Measurements from ENCODE around the gene KLHL36. TPM values are rescaled to one million over a fixed set of nuclear protein-coding genes. Genes with fewer than 3 reads are reported as not detected.

The KLHL36 gene
- total RNA-seq, 1 donor from 2014 or later = 49.0 TPM

DNA sequence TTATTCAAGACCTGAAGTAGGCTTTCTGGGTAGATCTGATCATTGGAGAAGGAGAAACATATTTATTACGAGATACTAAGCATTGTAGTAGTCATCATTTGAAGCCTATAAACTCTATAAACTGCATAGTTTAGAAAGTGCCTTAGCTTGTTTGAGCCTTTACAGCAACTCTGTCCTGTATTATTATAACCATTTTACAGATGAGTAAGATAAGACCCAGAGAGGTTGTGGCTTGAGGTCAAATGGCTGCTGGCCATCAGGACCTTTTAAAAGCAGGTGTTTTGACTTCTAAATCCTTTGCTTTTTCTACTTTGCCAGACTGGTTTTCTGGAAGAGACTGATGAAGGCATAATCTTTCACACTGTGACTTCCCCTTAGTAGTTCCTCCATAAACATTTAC, 58.5 kb downstream of the KLHL36 start:
- H3K4me3 ChIP-seq (ENCODE audit: insufficient read depth, low read depth, low read length) = no peak overlapping the region
- Mint-ChIP-seq H3K27me3 (ENCODE audit: low read depth, unreplicated experiment) (no peaks in the 10 kb centered on the region), H3K9me3 (ENCODE audit: unreplicated experiment) (no peaks in the 10 kb centered on the region), H3K36me3 (ENCODE audit: low read depth, unreplicated experiment) (no peaks in the 10 kb centered on the region), H3K4me1 (ENCODE audit: low read depth, unreplicated experiment) (peaks cover 33% of the 10 kb centered on the region), H3K27ac (ENCODE audit: unreplicated experiment) (no peak overlapping the region), H3K4me3 (ENCODE audit: unreplicated experiment) (no peak overlapping the region)
- no peaks in the 10 kb centered on the region for H3K4me1 ChIP-seq (ENCODE audit: insufficient read depth, low read length)
- TF ChIP-seq EZH2 (IDR thresholded peaks at IDR 0.05; ENCODE audit: insufficient read depth, low read length) = no peak
- TF ChIP-seq, protein P1, sequence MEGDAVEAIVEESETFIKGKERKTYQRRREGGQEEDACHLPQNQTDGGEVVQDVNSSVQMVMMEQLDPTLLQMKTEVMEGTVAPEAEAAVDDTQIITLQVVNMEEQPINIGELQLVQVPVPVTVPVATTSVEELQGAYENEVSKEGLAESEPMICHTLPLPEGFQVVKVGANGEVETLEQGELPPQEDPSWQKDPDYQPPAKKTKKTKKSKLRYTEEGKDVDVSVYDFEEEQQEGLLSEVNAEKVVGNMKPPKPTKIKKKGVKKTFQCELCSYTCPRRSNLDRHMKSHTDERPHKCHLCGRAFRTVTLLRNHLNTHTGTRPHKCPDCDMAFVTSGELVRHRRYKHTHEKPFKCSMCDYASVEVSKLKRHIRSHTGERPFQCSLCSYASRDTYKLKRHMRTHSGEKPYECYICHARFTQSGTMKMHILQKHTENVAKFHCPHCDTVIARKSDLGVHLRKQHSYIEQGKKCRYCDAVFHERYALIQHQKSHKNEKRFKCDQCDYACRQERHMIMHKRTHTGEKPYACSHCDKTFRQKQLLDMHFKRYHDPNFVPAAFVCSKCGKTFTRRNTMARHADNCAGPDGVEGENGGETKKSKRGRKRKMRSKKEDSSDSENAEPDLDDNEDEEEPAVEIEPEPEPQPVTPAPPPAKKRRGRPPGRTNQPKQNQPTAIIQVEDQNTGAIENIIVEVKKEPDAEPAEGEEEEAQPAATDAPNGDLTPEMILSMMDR (IDR thresholded peaks at IDR 0.05; ENCODE audit: insufficient read depth, low read depth, low read length) = no peak
- no peak for FAIRE-seq
- H3K36me3 ChIP-seq (ENCODE audit: insufficient read depth, low read length) = no peaks in the 10 kb centered on the region
- H3K27me3 ChIP-seq (ENCODE audit: insufficient read depth, low read length) = no peaks in the 10 kb centered on the region
- peaks cover 98% of the 10 kb centered on the region for H3K79me2 ChIP-seq (ENCODE audit: insufficient read depth, low read length)
- no peaks in the 10 kb centered on the region for H3K9me3 ChIP-seq (ENCODE audit: insufficient read depth, low read depth, low read length)
- H4K20me1 ChIP-seq (ENCODE audit: insufficient read depth, low read length) = peaks cover 91% of the 10 kb centered on the region
- H3K4me2 ChIP-seq (ENCODE audit: low read length) = no peak overlapping the region
- no peak for DNase-seq (ENCODE audit: low read depth)
- H3K27ac ChIP-seq (ENCODE audit: low read depth, low read length) = no peak overlapping the region
- no peak overlapping the region for H2AFZ ChIP-seq (ENCODE audit: low read depth, low read length)
- H3K9ac ChIP-seq (ENCODE audit: low read length) = no peak overlapping the region

DNA sequence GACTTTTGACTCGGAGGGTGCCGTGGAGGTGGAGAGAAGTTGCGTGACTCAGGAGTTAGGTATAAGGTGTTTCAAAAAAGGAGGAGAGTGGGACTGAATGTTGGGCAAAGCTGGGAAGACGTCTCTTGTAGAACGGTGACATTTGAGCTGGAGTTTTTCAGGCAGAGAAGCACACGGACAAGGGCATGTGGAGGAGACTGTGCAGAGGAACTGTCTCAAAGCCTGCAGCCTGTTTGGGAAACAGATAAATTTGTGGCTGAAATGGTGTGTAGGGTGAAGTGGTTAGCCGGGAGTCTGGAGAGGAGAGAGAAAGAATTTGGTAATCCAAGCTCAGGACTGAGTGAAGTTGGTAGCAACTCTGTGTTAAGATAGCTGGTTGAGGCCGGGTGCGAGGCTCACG, 61.3 kb downstream of the KLHL36 start:
- FAIRE-seq = no peak
- Mint-ChIP-seq H3K4me3 (ENCODE audit: unreplicated experiment) (no peak overlapping the region), H3K27me3 (ENCODE audit: low read depth, unreplicated experiment) (no peaks in the 10 kb centered on the region), H3K9me3 (ENCODE audit: unreplicated experiment) (no peaks in the 10 kb centered on the region), H3K4me1 (ENCODE audit: low read depth, unreplicated experiment) (peaks cover 28% of the 10 kb centered on the region), H3K27ac (ENCODE audit: unreplicated experiment) (no peak overlapping the region), H3K36me3 (ENCODE audit: low read depth, unreplicated experiment) (no peaks in the 10 kb centered on the region)
- H4K20me1 ChIP-seq (ENCODE audit: insufficient read depth, low read length) = peaks cover 96% of the 10 kb centered on the region
- H3K4me1 ChIP-seq (ENCODE audit: insufficient read depth, low read length) = no peaks in the 10 kb centered on the region
- no peaks in the 10 kb centered on the region for H3K9me3 ChIP-seq (ENCODE audit: insufficient read depth, low read depth, low read length)
- no peak for TF ChIP-seq EZH2 (IDR thresholded peaks at IDR 0.05; ENCODE audit: insufficient read depth, low read length)
- TF ChIP-seq, protein P1 (IDR thresholded peaks at IDR 0.05; ENCODE audit: insufficient read depth, low read depth, low read length) = no peak
- DNase-seq (ENCODE audit: low read depth) = no peak
- no peak overlapping the region for H3K27ac ChIP-seq (ENCODE audit: low read depth, low read length)
- H3K4me3 ChIP-seq (ENCODE audit: insufficient read depth, low read depth, low read length) = no peak overlapping the region
- H3K36me3 ChIP-seq (ENCODE audit: insufficient read depth, low read length) = no peaks in the 10 kb centered on the region
- H3K79me2 ChIP-seq (ENCODE audit: insufficient read depth, low read length) = peaks cover 98% of the 10 kb centered on the region
- H3K4me2 ChIP-seq (ENCODE audit: low read length) = no peak overlapping the region
- H3K9ac ChIP-seq (ENCODE audit: low read length) = no peak overlapping the region
- no peaks in the 10 kb centered on the region for H3K27me3 ChIP-seq (ENCODE audit: insufficient read depth, low read length)
- no peak overlapping the region for H2AFZ ChIP-seq (ENCODE audit: low read depth, low read length)

GRCh38 chr16:84710686-84711085, 62.4 kb downstream of the KLHL36 start:
- no peaks in the 10 kb centered on the region for H3K36me3 Mint-ChIP-seq (ENCODE audit: low read depth, unreplicated experiment)
- no peak overlapping the region for H3K27ac ChIP-seq (ENCODE audit: low read depth, low read length)
- H3K36me3 ChIP-seq (ENCODE audit: insufficient read depth, low read length) = no peaks in the 10 kb centered on the region
- H3K9me3 Mint-ChIP-seq (ENCODE audit: unreplicated experiment) = no peaks in the 10 kb centered on the region
- DNase-seq (ENCODE audit: low read depth) (no peak), FAIRE-seq (no peak)
- no peaks in the 10 kb centered on the region for H3K9me3 ChIP-seq (ENCODE audit: insufficient read depth, low read depth, low read length)
- no peaks in the 10 kb centered on the region for H3K27me3 ChIP-seq (ENCODE audit: insufficient read depth, low read length)
- H3K27ac Mint-ChIP-seq (ENCODE audit: unreplicated experiment) = no peak overlapping the region
- no peak overlapping the region for H3K4me2 ChIP-seq (ENCODE audit: low read length)
- peaks cover 93% of the 10 kb centered on the region for H4K20me1 ChIP-seq (ENCODE audit: insufficient read depth, low read length)
- no peak overlapping the region for H2AFZ ChIP-seq (ENCODE audit: low read depth, low read length)
- H3K4me3 ChIP-seq (ENCODE audit: insufficient read depth, low read depth, low read length) = no peak overlapping the region
- no peaks in the 10 kb centered on the region for H3K4me1 ChIP-seq (ENCODE audit: insufficient read depth, low read length)
- H3K27me3 Mint-ChIP-seq (ENCODE audit: low read depth, unreplicated experiment) = no peaks in the 10 kb centered on the region
- H3K4me3 Mint-ChIP-seq (ENCODE audit: unreplicated experiment) = no peak overlapping the region
- peaks cover 97% of the 10 kb centered on the region for H3K79me2 ChIP-seq (ENCODE audit: insufficient read depth, low read length)
- TF ChIP-seq EZH2 (IDR thresholded peaks at IDR 0.05; ENCODE audit: insufficient read depth, low read length) = no peak
- TF ChIP-seq, protein P1 (IDR thresholded peaks at IDR 0.05; ENCODE audit: insufficient read depth, low read depth, low read length) = no peak
- peaks cover 28% of the 10 kb centered on the region for H3K4me1 Mint-ChIP-seq (ENCODE audit: low read depth, unreplicated experiment)
- H3K9ac ChIP-seq (ENCODE audit: low read length) = no peak overlapping the region

Other genes with a start within 250 kb of the KLHL36 start
- 36.1 and 41.3 TPM in 2 replicates for gene MEAK7, start 143.9 kb upstream of the KLHL36 start, total RNA-seq
- gene COTL1, start 30.4 kb upstream of the KLHL36 start, total RNA-seq = 300 and 359 TPM in 2 replicates
- gene USP10, start 51.5 kb downstream of the KLHL36 start, total RNA-seq = 105 and 107 TPM in 2 replicates
- 1.8 and 2.4 TPM in 2 replicates for gene CRISPLD2, start 171.5 kb downstream of the KLHL36 start, total RNA-seq